Mesendoderm (in vitro differentiated cells): ENCODE measurements around the gene DCUN1D4.
A peak's percentile ranks its signal among the peaks of the same experiment; 100 is the strongest.

Experiments
- DNase-seq: peaks from one replicate; pipeline ENCODE4 v3.0.0; 2013
- H2AK5ac ChIP-seq: 2 replicates; pipeline ENCODE4 v1.6.1; 2013; ENCODE audit warnings: low read length, inconsistent platforms
- H2BK120ac ChIP-seq: 2 replicates; pipeline ENCODE4 v1.6.1; 2013; ENCODE audit warnings: low read depth, mild to moderate bottlenecking, low read length, moderate library complexity, mixed read lengths
- H2BK15ac ChIP-seq: replicated peaks from 2 replicates; pipeline ENCODE4 v1.6.1; 2013; ENCODE audit warnings: low read depth, mild to moderate bottlenecking, moderate library complexity
- H2BK5ac ChIP-seq: 2 replicates; pipeline ENCODE4 v1.6.1; 2013; ENCODE audit warnings: low read length, inconsistent platforms
- H3K18ac ChIP-seq: 2 replicates; pipeline ENCODE4 v1.6.1; 2013; ENCODE audit warnings: mild to moderate bottlenecking, low read length, mixed read lengths
- H3K23ac ChIP-seq: one replicate; pipeline ENCODE4 v1.6.1; 2013; ENCODE audit warnings: low read length
- H3K27ac ChIP-seq: 2 replicates; pipeline ENCODE4 v1.5.1; 2013; ENCODE audit warnings: low read depth, mild to moderate bottlenecking, inconsistent platforms, low read length, moderate library complexity
- H3K27me3 ChIP-seq: 2 replicates; pipeline ENCODE4 v1.6.1; 2013; ENCODE audit warnings: low read length, control low read depth, mild to moderate bottlenecking, inconsistent platforms; ENCODE audit not compliant: insufficient read depth, poor library complexity
- H3K36me3 ChIP-seq: 2 replicates; pipeline ENCODE4 v1.6.1; 2013; ENCODE audit warnings: low read length, inconsistent platforms; ENCODE audit not compliant: control insufficient read depth, insufficient read depth
- H3K4ac ChIP-seq: one replicate; pipeline ENCODE4 v1.6.1; 2013; ENCODE audit warnings: low read depth, mild to moderate bottlenecking, low read length, moderate library complexity
- H3K4me1 ChIP-seq: 2 replicates; pipeline ENCODE4 v1.6.1; 2013; ENCODE audit warnings: low read depth, low read length, inconsistent platforms; ENCODE audit not compliant: control insufficient read depth
- H3K4me2 ChIP-seq: 2 replicates; pipeline ENCODE4 v1.6.1; 2013; ENCODE audit warnings: low read length
- H3K4me3 ChIP-seq: 2 replicates; pipeline ENCODE4 v1.5.1; 2013; ENCODE audit warnings: mild to moderate bottlenecking, low read length
- H3K56ac ChIP-seq: one replicate; pipeline ENCODE4 v1.6.1; 2013; ENCODE audit warnings: low read length
- H3K79me1 ChIP-seq: 2 replicates; pipeline ENCODE4 v1.6.1; 2013; ENCODE audit warnings: low read length, inconsistent platforms
- H3K79me2 ChIP-seq: 2 replicates; pipeline ENCODE4 v1.6.1; 2013; ENCODE audit warnings: mild to moderate bottlenecking, low read length; ENCODE audit not compliant: control insufficient read depth, insufficient read depth
- H3K9ac ChIP-seq: 2 replicates; pipeline ENCODE4 v1.6.1; 2013; ENCODE audit warnings: low read length, inconsistent platforms
- H4K5ac ChIP-seq: one replicate; pipeline ENCODE4 v1.6.1; 2013; ENCODE audit warnings: low read length
- H4K8ac ChIP-seq: one replicate; pipeline ENCODE4 v1.6.1; 2013; ENCODE audit warnings: low read depth, mild to moderate bottlenecking, control low read depth, low read length, moderate library complexity
- WGBS: extraction: QIAGEN DNeasy Blood & Tissue Kit; methylation state at CpG from one replicate; pipeline ENCODE4 v1.1.7; 2013; ENCODE audit warnings: low lambda C conversion rate, missing lambda C conversion rate; ENCODE audit not compliant: insufficient coverage; ENCODE audit errors: extremely low coverage; 5-methylcytosine and 5-hydroxymethylcytosine counted together

DCUN1D4 gene

GRCh38 chr4:51850294-51850693, 7.3 kb downstream of the DCUN1D4 start:
- no peak overlapping the region for H3K23ac ChIP-seq
- H4K5ac ChIP-seq: no peak overlapping the region
- H3K9ac ChIP-seq: no peak overlapping the region
- H3K36me3 ChIP-seq: no peaks in the 10 kb centered on the region
- peaks cover 24% of the 10 kb centered on the region for H3K79me1 ChIP-seq
- peaks cover 65% of the 10 kb centered on the region for H3K79me2 ChIP-seq
- no peaks in the 10 kb centered on the region for H3K27me3 ChIP-seq
- peaks cover 8% of the 10 kb centered on the region for H3K4me1 ChIP-seq
- peak; percentile 15 for DNase-seq
- no peak overlapping the region for H2BK15ac ChIP-seq
- H3K18ac ChIP-seq: no peak overlapping the region
- H4K8ac ChIP-seq: no peak overlapping the region
- WGBS: no CpG with 5 or more reads among the region's 4 CpGs
- no peak overlapping the region for H2BK5ac ChIP-seq
- H3K56ac ChIP-seq: no peak overlapping the region
- H3K27ac ChIP-seq: no peak overlapping the region
- no peak overlapping the region for H2AK5ac ChIP-seq
- H3K4ac ChIP-seq: no peak overlapping the region
- no peak overlapping the region for H3K4me2 ChIP-seq
- no peak overlapping the region for H3K4me3 ChIP-seq
- no peak overlapping the region for H2BK120ac ChIP-seq

- peaks cover 30% of the 10 kb centered on the region for H3K79me1 ChIP-seq
- H3K27ac ChIP-seq: no peak overlapping the region
- H2BK120ac ChIP-seq: no peak overlapping the region
- no peak overlapping the region for H2AK5ac ChIP-seq
- no peak overlapping the region for H3K23ac ChIP-seq
- H3K4me3 ChIP-seq: no peak overlapping the region
- H2BK5ac ChIP-seq: no peak overlapping the region
- no CpG with 5 or more reads among the region's 7 CpGs for WGBS
- no peak overlapping the region for H2BK15ac ChIP-seq
- no peaks in the 10 kb centered on the region for H3K27me3 ChIP-seq
- H3K79me2 ChIP-seq: peaks cover 64% of the 10 kb centered on the region
- H3K18ac ChIP-seq: no peak overlapping the region
- no peaks in the 10 kb centered on the region for H3K36me3 ChIP-seq
- H3K56ac ChIP-seq: no peak overlapping the region
- no peak overlapping the region for H3K9ac ChIP-seq
- H3K4me2 ChIP-seq: no peak overlapping the region
- DNase-seq: peak; percentile 28
- H3K4ac ChIP-seq: no peak overlapping the region
- H4K8ac ChIP-seq: no peak overlapping the region
- H4K5ac ChIP-seq: no peak overlapping the region
- H3K4me1 ChIP-seq: peaks cover 8% of the 10 kb centered on the region
These were observed 8.4 kb downstream of the DCUN1D4 start for GRCh38 chr4:51851090-51851936.

- Histone ChIP-seq H3K18ac (no peak overlapping the region), H3K9ac (no peak overlapping the region), H2BK120ac (no peak overlapping the region), H2AK5ac (no peak overlapping the region), H3K4me1 (peaks cover 8% of the 10 kb centered on the region), H3K4me2 (no peak overlapping the region), H3K27me3 (no peaks in the 10 kb centered on the region), H3K23ac (no peak overlapping the region), H3K79me1 (peaks cover 28% of the 10 kb centered on the region), H3K56ac (no peak overlapping the region), H3K4me3 (no peak overlapping the region), H3K27ac (no peak overlapping the region), H3K79me2 (peaks cover 62% of the 10 kb centered on the region), H3K36me3 (no peaks in the 10 kb centered on the region), H4K8ac (no peak overlapping the region), H2BK15ac (no peak overlapping the region), H4K5ac (no peak overlapping the region), H3K4ac (no peak overlapping the region), H2BK5ac (no peak overlapping the region)
- no peak for DNase-seq
These were observed 9.0 kb downstream of the DCUN1D4 start for GRCh38 chr4:51851937-51852290.

- Histone ChIP-seq H3K56ac (peak overlapping the region; percentile 50), H3K4me3 (no peak overlapping the region), H2AK5ac (no peak overlapping the region), H3K27me3 (no peaks in the 10 kb centered on the region), H2BK120ac (peak overlapping the region; percentile 14), H2BK5ac (no peak overlapping the region), H3K27ac (no peak overlapping the region), H3K4ac (no peak overlapping the region), H3K4me1 (peaks cover 8% of the 10 kb centered on the region), H4K5ac (no peak overlapping the region), H2BK15ac (no peak overlapping the region), H3K79me1 (peaks cover 28% of the 10 kb centered on the region), H3K4me2 (no peak overlapping the region), H4K8ac (no peak overlapping the region), H3K36me3 (no peaks in the 10 kb centered on the region), H3K9ac (no peak overlapping the region), H3K18ac (peak overlapping the region; percentile 76), H3K79me2 (peaks cover 60% of the 10 kb centered on the region), H3K23ac (no peak overlapping the region)
- peak; percentile 60 for DNase-seq
- WGBS: no CpG with 5 or more reads among the region's 6 CpGs
These were observed 10.2 kb downstream of the DCUN1D4 start for GRCh38 chr4:51853027-51853682.

GRCh38 chr4:51855270-51855669, 12.3 kb downstream of the DCUN1D4 start:
- Histone ChIP-seq H3K4me2 (no peak overlapping the region), H3K4ac (no peak overlapping the region)

More at GRCh38 chr4:51855270-51855669, 12.3 kb downstream of the DCUN1D4 start:
- no peak for DNase-seq
- Histone ChIP-seq H4K5ac (no peak overlapping the region), H2BK120ac (no peak overlapping the region), H3K4me3 (no peak overlapping the region), H2AK5ac (no peak overlapping the region), H2BK5ac (no peak overlapping the region), H4K8ac (no peak overlapping the region), H3K9ac (no peak overlapping the region), H3K79me1 (peaks cover 30% of the 10 kb centered on the region), H3K18ac (no peak overlapping the region), H2BK15ac (no peak overlapping the region), H3K23ac (no peak overlapping the region), H3K79me2 (peaks cover 55% of the 10 kb centered on the region), H3K36me3 (no peaks in the 10 kb centered on the region), H3K4me1 (peaks cover 8% of the 10 kb centered on the region), H3K27me3 (no peaks in the 10 kb centered on the region), H3K27ac (no peak overlapping the region), H3K56ac (no peak overlapping the region)
- WGBS: no CpG with 5 or more reads among the region's 2 CpGs
